ENCODE results near the gene VEGFB. TPM values are rescaled to one million over a fixed set of nuclear protein-coding genes. Genes with fewer than 3 reads are reported as not detected.
"Not testable (repeated sequence)": the region's sequence is repeated elsewhere in the genome, so short reads cannot be mapped to it uniquely, and the experiment has no call there.

VEGFB gene
- total and polyA plus RNA-seq, 12 donors: 158 to 353 (median 277) TPM

GRCh38 chr11:64245401-64245796, 11.0 kb downstream of the VEGFB start:
- Histone ChIP-seq H3K9me3 (no peaks in the 10 kb centered on the region), H3K27ac (peak overlapping the region in 9 of 10 donors; percentile 80 to 96 (median 84)), H3K4me3 (peak overlapping the region; percentile 44 to 89 (median 70)), H3K36me3 (peaks cover 0 to 20% (median 0%) of the 10 kb centered on the region in 9 donors), H3K27me3 (no peaks in the 10 kb centered on the region), H3K4me1 (peaks cover 17 to 50% (median 41%) of the 10 kb centered on the region in 9 donors)
- WGBS, 2 donors: 3 to 7% methylated on average over 6 of the region's 6 CpGs
- TF ChIP-seq CTCF (IDR thresholded peaks at IDR 0.05): no peak
- intact Hi-C loops (cut with DNase I): loop anchor here in 1 of 10 donors (5.0 kb wide), 1 partner anchor 57 kb away; the partner anchor contains the start of gene CATSPERZ
- no peak for ATAC-seq
- DNase-seq: peak; percentile 55 to 61

GRCh38 chr11:64245797-64246620, 11.6 kb downstream of the VEGFB start:
- H3K4me1 ChIP-seq: peaks cover 16 to 54% (median 47%) of the 10 kb centered on the region in 9 donors
- WGBS, 2 donors: 1% methylated on average over 34 to 46 of the region's 46 CpGs

GRCh38 chr11:64246621-64246870, 12.2 kb downstream of the VEGFB start:
- intact Hi-C loops (cut with DNase I): loop anchor here in 2 of 10 donors (2.0 to 5.0 kb wide), 2 partner anchors 56 to 58 kb away; partner anchors contain the start of genes CATSPERZ (in 1 of the 2) and ESRRA (in 1 of the 2)
- Histone ChIP-seq H3K36me3 (peaks cover 0 to 20% (median 0%) of the 10 kb centered on the region in 9 donors), H3K4me1 (peaks cover 16 to 56% (median 47%) of the 10 kb centered on the region in 9 donors), H3K4me3 (peak overlapping the region; percentile 44 to 89 (median 70)), H3K27ac (peak overlapping the region in 9 of 10 donors; percentile 80 to 96 (median 84))
- not testable (repeated sequence) for DNase-seq, ATAC-seq, H3K27me3 ChIP-seq, H3K9me3 ChIP-seq
- WGBS, 2 donors: 0% methylated on average over 21 to 43 of the region's 43 CpGs

More at GRCh38 chr11:64245797-64246620, 11.6 kb downstream of the VEGFB start:
- peaks cover 0 to 20% (median 0%) of the 10 kb centered on the region in 9 donors for H3K36me3 ChIP-seq
- no peaks in the 10 kb centered on the region for H3K27me3 ChIP-seq
- ATAC-seq: peak in 1 of 8 donors; percentile 6
- peak; percentile 67 for DNase-seq
- no peaks in the 10 kb centered on the region for H3K9me3 ChIP-seq
- peak overlapping the region; percentile 66 to 96 (median 84) for H3K27ac ChIP-seq
- intact Hi-C loops (cut with DNase I): loop anchor here in 2 of 10 donors (2.0 to 5.0 kb wide), 2 partner anchors 56 to 59 kb away; partner anchors contain the start of genes CATSPERZ (in 1 of the 2) and ESRRA (in 1 of the 2)
- H3K4me3 ChIP-seq: peak overlapping the region; percentile 44 to 89 (median 70)
- no peak for TF ChIP-seq CTCF (IDR thresholded peaks at IDR 0.05)

GRCh38 chr11:64246871-64247728, 12.7 kb downstream of the VEGFB start, which contains the start of gene PPP1R14B:
PPP1R14B (minus strand) TSS chr11:64246943; CDS start chr11:64246673, 270 bp downstream.
- peak; percentile 65 to 81 (median 76) for ATAC-seq
- WGBS, 2 donors: 1% methylated on average over 64 to 74 of the region's 74 CpGs
- intact Hi-C loops (cut with DNase I): loop anchor here in 2 of 10 donors (2.0 to 5.0 kb wide), 2 partner anchors 55 to 58 kb away; partner anchors contain the start of genes CATSPERZ (in 1 of the 2) and ESRRA (in 1 of the 2)

More at GRCh38 chr11:64246871-64247728, 12.7 kb downstream of the VEGFB start, which contains the start of gene PPP1R14B:
- H3K36me3 ChIP-seq: peaks cover 0 to 20% (median 0%) of the 10 kb centered on the region in 9 donors
- peak in 5 of 9 donors; percentile 8 to 34 (median 24) for TF ChIP-seq CTCF (IDR thresholded peaks at IDR 0.05)
- no peaks in the 10 kb centered on the region for H3K9me3 ChIP-seq
- DNase-seq: peak; percentile 90 to 92
- peak within 1 kb of the TSS; percentile 44 to 90 (median 71) for H3K4me3 ChIP-seq
- no peaks in the 10 kb centered on the region for H3K27me3 ChIP-seq
- H3K4me1 ChIP-seq: peaks cover 14 to 57% (median 48%) of the 10 kb centered on the region in 9 donors
- H3K27ac ChIP-seq: peak within 1 kb of the TSS; percentile 66 to 96 (median 92)

All from heart right ventricle (tissue), 16 donors.